ENCODE data around the gene FOXP1. TPM values are rescaled to one million over a fixed set of nuclear protein-coding genes. Genes with fewer than 3 reads are reported as not detected.

Gene FOXP1
- total and polyA plus RNA-seq, 9 of the 15 experiments (the other 6 are each of a cell fraction or from before 2014, with no cell fraction given), result 7.7 to 34.5 (median 13.7) TPM

GRCh38 chr3:70916375-70917055, 667.0 kb downstream of the FOXP1 start (continued):
- TF ChIP-seq ETV6 (IDR thresholded peaks at IDR 0.05; ENCODE audit: borderline replicate concordance in 1 of 2, low read depth in 2 of 2, low read length in 1 of 2) (no peak), ETV6 (CRISPR knock-in tag; IDR thresholded peaks at IDR 0.05; ENCODE audit: borderline replicate concordance) (no peak), MTA2 (IDR thresholded peaks at IDR 0.05; ENCODE audit: low read depth) (no peak), ADNP (tag; IDR thresholded peaks at IDR 0.05) (0 out of 2 replicates have a peak, but pooled peaks have one; percentile 37), HDAC1 (IDR thresholded peaks at IDR 0.05) (0 out of 4 replicates have a peak, but pooled peaks of 1 of the 2 experiments have one; percentile 30), TCF7L2 (IDR thresholded peaks at IDR 0.05; ENCODE audit: low read depth, low read length) (no peak), PATZ1 (CRISPR knock-in tag; IDR thresholded peaks at IDR 0.05; ENCODE audit: borderline replicate concordance) (no peak), VEZF1 (CRISPR knock-in tag; IDR thresholded peaks at IDR 0.05) (no peak), MBD2 (IDR thresholded peaks at IDR 0.05; ENCODE audit: borderline replicate concordance, low read depth) (no peak), PHF8 (IDR thresholded peaks at IDR 0.05; ENCODE audit: borderline replicate concordance, low read length) (no peak), CBFB (CRISPR knock-in tag; IDR thresholded peaks at IDR 0.05) (no peak), KAT7 (CRISPR knock-in tag; IDR thresholded peaks at IDR 0.05; ENCODE audit: borderline replicate concordance) (no peak), HNRNPH1 (optimal IDR thresholded peaks at IDR 0.05; ENCODE audit: low read depth, low read length) (no peak), NKRF (IDR thresholded peaks at IDR 0.05; ENCODE audit: borderline replicate concordance) (no peak), PRDM10 (IDR thresholded peaks at IDR 0.05; ENCODE audit: partially characterized antibody) (no peak), CEBPB (tag; IDR thresholded peaks at IDR 0.05) (no peak), BMI1 (IDR thresholded peaks at IDR 0.05; ENCODE audit: low read length) (no peak), PHTF2 (CRISPR knock-in tag; IDR thresholded peaks at IDR 0.05) (no peak), POU5F1 (IDR thresholded peaks at IDR 0.05; ENCODE audit: borderline replicate concordance, low read depth, low read length, partially characterized antibody) (no peak)
